Measurements from ENCODE around the gene CISH.

- TF ChIP-seq CTCF (conservative IDR thresholded peaks at IDR 0.05; ENCODE audit: low read depth, low read length) = no peak
- no peak for TF ChIP-seq EZH2phosphoT487 (IDR thresholded peaks at IDR 0.05; ENCODE audit: borderline replicate concordance, low read length)
Observed at GRCh38 chr3:50622881-50623280, 11.3 kb upstream of the CISH start.

Measured in PC-3 (cell line).